SIG-M5 treated with dmso at 0.1 percent for 504 hours (cell line): ENCODE measurements around the gene PITPNM3.
"Not testable (repeated sequence)": the region's sequence is repeated elsewhere in the genome, so short reads cannot be mapped to it uniquely, and the experiment has no call there.

Source experiments
- DNase-seq: peaks from one replicate; lab custom pipeline; 2025; ENCODE audit not compliant: unreplicated experiment; lab: John Stamatoyannopoulos, UW

PITPNM3 gene

GRCh38 chr17:6502142-6502541 is 54.2 kb downstream of the PITPNM3 start:
- no peak for DNase-seq

- no peak for DNase-seq
Observed at GRCh38 chr17:6501359-6501758, 55.0 kb downstream of the PITPNM3 start.

GRCh38 chr17:6498901-6499540 is 57.3 kb downstream of the PITPNM3 start:
- no peak for DNase-seq

- DNase-seq = no peak
Observed at GRCh38 chr17:6498356-6498755, 58.0 kb downstream of the PITPNM3 start.

GRCh38 chr17:6497496-6498221 is 58.7 kb downstream of the PITPNM3 start:
- DNase-seq = no peak

- no peak for DNase-seq
Observed at GRCh38 chr17:6496640-6497441, 59.5 kb downstream of the PITPNM3 start.

GRCh38 chr17:6496116-6496481 is 60.3 kb downstream of the PITPNM3 start:
- no peak for DNase-seq

GRCh38 chr17:6495450-6496115 is 60.8 kb downstream of the PITPNM3 start:
- no peak for DNase-seq

- no peak for DNase-seq
Observed at GRCh38 chr17:6494239-6494941, 62.0 kb downstream of the PITPNM3 start.

- DNase-seq = no peak
Observed at GRCh38 chr17:6492892-6493674, 63.3 kb downstream of the PITPNM3 start.

GRCh38 chr17:6491071-6491700 is 65.2 kb downstream of the PITPNM3 start:
- DNase-seq = no peak

- no peak for DNase-seq
Observed at GRCh38 chr17:6489016-6489550, 67.3 kb downstream of the PITPNM3 start.

GRCh38 chr17:6488008-6488539 is 68.3 kb downstream of the PITPNM3 start:
- no peak for DNase-seq

GRCh38 chr17:6487251-6488007 is 68.9 kb downstream of the PITPNM3 start:
- no peak for DNase-seq

- no peak for DNase-seq
Observed at GRCh38 chr17:6485646-6486412, 70.5 kb downstream of the PITPNM3 start.

GRCh38 chr17:6483507-6483906 is 72.8 kb downstream of the PITPNM3 start:
- no peak for DNase-seq

GRCh38 chr17:6482796-6483195 is 73.6 kb downstream of the PITPNM3 start:
- DNase-seq = not testable (repeated sequence)

GRCh38 chr17:6482105-6482455 is 74.3 kb downstream of the PITPNM3 start:
- no peak for DNase-seq
